Measurements from ENCODE around the gene ABCC6. TPM values are rescaled to one million over a fixed set of nuclear protein-coding genes. Genes with fewer than 3 reads are reported as not detected.
"Not testable (repeated sequence)": the region's sequence is repeated elsewhere in the genome, so short reads cannot be mapped to it uniquely, and the experiment has no call there.

Gene ABCC6
- total RNA-seq, result 10 to 100 TPM; 10.4 to 14.5 TPM

- DNase-seq; H3K27me3 ChIP-seq; H3K9ac ChIP-seq (ENCODE audit: low read depth in 2 of 2, low read length in 2 of 2); H3K36me3 ChIP-seq; H3K4me1 ChIP-seq; H3K9me3 ChIP-seq; H3K4me3 ChIP-seq; intact Hi-C loops (cut with DNase I); H3K27ac ChIP-seq: not testable (repeated sequence)
Measured at GRCh38 chr16:16222850-16223661, at the start of gene ABCC6. Gene ABCC6, minus strand, starts transcription at chr16:16223494. Its CDS starts 60 bp downstream, at chr16:16223434.

GRCh38 chr16:16272573-16273221 lies 49.4 kb upstream of the ABCC6 start:
- H3K27me3 ChIP-seq; H3K36me3 ChIP-seq; H3K9me3 ChIP-seq; H3K9ac ChIP-seq (ENCODE audit: low read depth in 2 of 2, low read length in 2 of 2); H3K4me1 ChIP-seq; DNase-seq; intact Hi-C loops (cut with DNase I); H3K27ac ChIP-seq; H3K4me3 ChIP-seq: not testable (repeated sequence)

GRCh38 chr16:16271658-16272057 lies 48.4 kb upstream of the ABCC6 start:
- DNase-seq; H3K27ac ChIP-seq; H3K9me3 ChIP-seq; H3K4me1 ChIP-seq; intact Hi-C loops (cut with DNase I); H3K36me3 ChIP-seq; H3K4me3 ChIP-seq; H3K9ac ChIP-seq (ENCODE audit: low read depth in 2 of 2, low read length in 2 of 2); H3K27me3 ChIP-seq: not testable (repeated sequence)

GRCh38 chr16:16268185-16268808 lies 45.0 kb upstream of the ABCC6 start:
- H3K4me3 ChIP-seq; H3K9ac ChIP-seq (ENCODE audit: low read depth in 2 of 2, low read length in 2 of 2); H3K36me3 ChIP-seq; H3K27ac ChIP-seq; intact Hi-C loops (cut with DNase I); H3K4me1 ChIP-seq; H3K27me3 ChIP-seq; DNase-seq; H3K9me3 ChIP-seq: not testable (repeated sequence)

GRCh38 chr16:16267708-16268107 lies 44.4 kb upstream of the ABCC6 start:
- H3K9ac ChIP-seq (ENCODE audit: low read depth in 2 of 2, low read length in 2 of 2); H3K36me3 ChIP-seq; intact Hi-C loops (cut with DNase I); H3K27ac ChIP-seq; DNase-seq; H3K4me3 ChIP-seq; H3K4me1 ChIP-seq; H3K9me3 ChIP-seq; H3K27me3 ChIP-seq: not testable (repeated sequence)

- H3K27ac ChIP-seq; H3K9ac ChIP-seq (ENCODE audit: low read depth in 2 of 2, low read length in 2 of 2); intact Hi-C loops (cut with DNase I); H3K27me3 ChIP-seq; H3K4me3 ChIP-seq; DNase-seq; H3K9me3 ChIP-seq; H3K4me1 ChIP-seq; H3K36me3 ChIP-seq: not testable (repeated sequence)
Measured at GRCh38 chr16:16265044-16265443, 41.8 kb upstream of the ABCC6 start.

- H3K27me3 ChIP-seq; H3K9ac ChIP-seq (ENCODE audit: low read depth in 2 of 2, low read length in 2 of 2); H3K27ac ChIP-seq; H3K36me3 ChIP-seq; H3K4me3 ChIP-seq; intact Hi-C loops (cut with DNase I); H3K4me1 ChIP-seq; DNase-seq; H3K9me3 ChIP-seq: not testable (repeated sequence)
Measured at GRCh38 chr16:16263947-16264346, 40.7 kb upstream of the ABCC6 start.

- H3K36me3 ChIP-seq; H3K9me3 ChIP-seq; H3K27me3 ChIP-seq; intact Hi-C loops (cut with DNase I); H3K4me1 ChIP-seq; H3K9ac ChIP-seq (ENCODE audit: low read depth in 2 of 2, low read length in 2 of 2); H3K27ac ChIP-seq; H3K4me3 ChIP-seq; DNase-seq: not testable (repeated sequence)
Measured at GRCh38 chr16:16262954-16263555, 39.8 kb upstream of the ABCC6 start.

GRCh38 chr16:16259971-16260370 lies 36.7 kb upstream of the ABCC6 start:
- H3K27me3 ChIP-seq; H3K4me3 ChIP-seq; intact Hi-C loops (cut with DNase I); H3K27ac ChIP-seq; H3K9ac ChIP-seq (ENCODE audit: low read depth in 2 of 2, low read length in 2 of 2); DNase-seq; H3K36me3 ChIP-seq; H3K9me3 ChIP-seq; H3K4me1 ChIP-seq: not testable (repeated sequence)

GRCh38 chr16:16258822-16259221 lies 35.5 kb upstream of the ABCC6 start:
- H3K36me3 ChIP-seq; H3K4me1 ChIP-seq; H3K27me3 ChIP-seq; H3K9ac ChIP-seq (ENCODE audit: low read depth in 2 of 2, low read length in 2 of 2); H3K27ac ChIP-seq; intact Hi-C loops (cut with DNase I); DNase-seq; H3K9me3 ChIP-seq; H3K4me3 ChIP-seq: not testable (repeated sequence)

- intact Hi-C loops (cut with DNase I); H3K27me3 ChIP-seq; H3K9me3 ChIP-seq; H3K4me3 ChIP-seq; H3K4me1 ChIP-seq; H3K9ac ChIP-seq (ENCODE audit: low read depth in 2 of 2, low read length in 2 of 2); H3K27ac ChIP-seq; DNase-seq; H3K36me3 ChIP-seq: not testable (repeated sequence)
Measured at GRCh38 chr16:16257301-16257923, 34.1 kb upstream of the ABCC6 start.

GRCh38 chr16:16252377-16252776 lies 29.1 kb upstream of the ABCC6 start:
- H3K27me3 ChIP-seq; H3K9me3 ChIP-seq; H3K27ac ChIP-seq; intact Hi-C loops (cut with DNase I); H3K4me1 ChIP-seq; DNase-seq; H3K4me3 ChIP-seq; H3K36me3 ChIP-seq; H3K9ac ChIP-seq (ENCODE audit: low read depth in 2 of 2, low read length in 2 of 2): not testable (repeated sequence)

Data from colonic mucosa (tissue), 4 donors.